Measurements from ENCODE around the gene PVALB.

PVALB gene

DNA sequence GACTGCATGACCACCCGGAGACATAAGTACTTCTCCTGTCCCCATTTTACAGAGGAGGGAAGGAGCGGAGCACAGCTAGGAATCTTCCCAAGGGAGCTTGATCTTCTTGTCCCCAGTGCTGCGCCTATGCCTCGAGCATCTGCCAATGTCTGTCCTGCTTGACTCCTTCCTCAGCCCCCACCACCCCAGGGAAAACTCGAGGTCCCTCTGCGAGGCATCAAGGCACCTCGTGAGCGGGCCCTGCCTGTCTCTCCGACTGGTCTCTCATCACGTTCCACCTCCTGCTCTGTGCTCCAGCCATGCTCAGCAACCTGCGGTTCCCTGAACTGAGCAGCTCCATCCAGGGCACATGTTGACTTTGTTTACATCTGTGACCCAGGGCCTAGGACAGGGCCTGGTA lies 46.4 kb upstream of the PVALB start:
- Histone ChIP-seq H3K4me3 (ENCODE audit: low read depth, low read length) (no peak overlapping the region), H3K9me3 (ENCODE audit: control insufficient read depth, insufficient read depth, low read depth, low read length) (no peaks in the 10 kb centered on the region), H3K4me1 (ENCODE audit: control insufficient read depth, insufficient read depth, low read length) (no peaks in the 10 kb centered on the region), H3K27ac (ENCODE audit: extremely low read depth, low read depth, low read length) (no peak overlapping the region), H3K36me3 (ENCODE audit: control insufficient read depth in 2 of 2, insufficient read depth in 1 of 2, low read length in 2 of 2) (no peaks in the 10 kb centered on the region)
- POLR2A ChIA-PET: no interaction called here
- CTCF ChIA-PET: interaction anchor here (0.8 kb wide), 1 partner anchor 681 kb away, joined by 3 read pairs; no protein-coding TSS in a partner anchor
- TF ChIP-seq, protein P1, sequence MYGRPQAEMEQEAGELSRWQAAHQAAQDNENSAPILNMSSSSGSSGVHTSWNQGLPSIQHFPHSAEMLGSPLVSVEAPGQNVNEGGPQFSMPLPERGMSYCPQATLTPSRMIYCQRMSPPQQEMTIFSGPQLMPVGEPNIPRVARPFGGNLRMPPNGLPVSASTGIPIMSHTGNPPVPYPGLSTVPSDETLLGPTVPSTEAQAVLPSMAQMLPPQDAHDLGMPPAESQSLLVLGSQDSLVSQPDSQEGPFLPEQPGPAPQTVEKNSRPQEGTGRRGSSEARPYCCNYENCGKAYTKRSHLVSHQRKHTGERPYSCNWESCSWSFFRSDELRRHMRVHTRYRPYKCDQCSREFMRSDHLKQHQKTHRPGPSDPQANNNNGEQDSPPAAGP (tag by site-specific recombination; IDR thresholded peaks at IDR 0.05): no peak
- no peak for TF ChIP-seq PRDM1 (tag by site-specific recombination; IDR thresholded peaks at IDR 0.05)
- no peak for TF ChIP-seq ZBTB20 (tag by site-specific recombination; IDR thresholded peaks at IDR 0.05)
- no peak for TF ChIP-seq ZNF768 (tag by site-specific recombination; IDR thresholded peaks at IDR 0.05)
- TF ChIP-seq ZNF433 (tag by site-specific recombination; IDR thresholded peaks at IDR 0.05; ENCODE audit: low read depth): no peak
- TF ChIP-seq ZNF624 (tag by site-specific recombination; IDR thresholded peaks at IDR 0.05): no peak
- no peak for TF ChIP-seq ZNF211 (tag by site-specific recombination; IDR thresholded peaks at IDR 0.05; ENCODE audit: low read depth)
- TF ChIP-seq ZSCAN16 (tag by site-specific recombination; IDR thresholded peaks at IDR 0.05): no peak
- TF ChIP-seq ZNF658 (tag by site-specific recombination; IDR thresholded peaks at IDR 0.05): no peak
- TF ChIP-seq, protein P2, sequence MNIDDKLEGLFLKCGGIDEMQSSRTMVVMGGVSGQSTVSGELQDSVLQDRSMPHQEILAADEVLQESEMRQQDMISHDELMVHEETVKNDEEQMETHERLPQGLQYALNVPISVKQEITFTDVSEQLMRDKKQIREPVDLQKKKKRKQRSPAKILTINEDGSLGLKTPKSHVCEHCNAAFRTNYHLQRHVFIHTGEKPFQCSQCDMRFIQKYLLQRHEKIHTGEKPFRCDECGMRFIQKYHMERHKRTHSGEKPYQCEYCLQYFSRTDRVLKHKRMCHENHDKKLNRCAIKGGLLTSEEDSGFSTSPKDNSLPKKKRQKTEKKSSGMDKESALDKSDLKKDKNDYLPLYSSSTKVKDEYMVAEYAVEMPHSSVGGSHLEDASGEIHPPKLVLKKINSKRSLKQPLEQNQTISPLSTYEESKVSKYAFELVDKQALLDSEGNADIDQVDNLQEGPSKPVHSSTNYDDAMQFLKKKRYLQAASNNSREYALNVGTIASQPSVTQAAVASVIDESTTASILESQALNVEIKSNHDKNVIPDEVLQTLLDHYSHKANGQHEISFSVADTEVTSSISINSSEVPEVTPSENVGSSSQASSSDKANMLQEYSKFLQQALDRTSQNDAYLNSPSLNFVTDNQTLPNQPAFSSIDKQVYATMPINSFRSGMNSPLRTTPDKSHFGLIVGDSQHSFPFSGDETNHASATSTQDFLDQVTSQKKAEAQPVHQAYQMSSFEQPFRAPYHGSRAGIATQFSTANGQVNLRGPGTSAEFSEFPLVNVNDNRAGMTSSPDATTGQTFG (tag by site-specific recombination; IDR thresholded peaks at IDR 0.05; ENCODE audit: borderline replicate concordance): no peak
- no peak for TF ChIP-seq ZBTB1 (tag by site-specific recombination; IDR thresholded peaks at IDR 0.05)

DNA sequence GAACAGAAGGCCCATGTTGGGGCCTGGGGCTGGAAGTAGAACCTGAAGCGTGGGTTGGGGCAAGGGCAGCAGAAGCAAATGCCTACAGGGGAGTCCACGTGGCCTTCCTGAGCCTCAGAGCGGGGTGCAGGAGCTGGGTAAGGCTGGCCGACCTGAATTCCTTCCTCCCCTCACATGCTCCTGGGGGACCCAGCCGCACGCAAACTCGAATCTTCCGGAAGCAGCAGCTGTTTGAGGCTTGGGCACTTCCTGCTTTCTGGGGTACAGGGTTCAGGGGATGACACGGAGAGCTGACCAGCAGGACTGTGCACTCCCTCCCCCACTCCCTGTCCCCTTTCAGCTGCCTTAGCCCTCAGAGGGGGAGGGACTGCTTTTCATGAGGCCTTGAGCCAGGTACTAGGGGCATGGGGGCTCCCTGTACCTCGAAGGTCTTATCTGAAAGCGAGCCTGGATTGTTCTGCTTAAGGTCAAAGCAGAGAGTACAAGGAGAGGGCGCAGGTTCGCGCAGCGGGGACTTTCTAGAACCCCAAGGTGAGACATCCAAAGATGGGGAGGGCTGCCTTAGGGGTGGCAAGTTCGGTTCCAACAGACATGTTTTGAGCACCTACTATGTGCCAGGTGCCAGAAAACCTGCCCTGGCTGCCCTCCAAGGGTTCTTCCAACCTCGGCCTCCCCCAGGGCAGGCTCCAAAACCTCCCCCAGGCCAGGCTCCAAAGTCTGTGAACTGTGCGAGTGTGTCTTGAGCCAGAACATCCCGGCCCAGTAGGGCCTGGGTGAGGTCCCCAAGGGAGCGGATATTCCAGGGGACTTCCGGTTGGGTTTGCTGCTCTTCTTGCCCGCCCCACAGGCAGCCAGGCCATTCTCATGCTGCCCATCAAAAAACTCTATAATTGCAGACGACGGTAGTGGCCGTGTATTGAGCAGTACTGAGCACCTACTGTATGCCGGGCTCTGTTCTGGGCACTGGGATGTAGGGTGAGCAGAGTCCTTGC lies 45.7 kb upstream of the PVALB start:
- CTCF ChIA-PET: interaction anchor here (0.6 to 0.8 kb wide), 3 partner anchors 81 to 681 kb away, joined by 3 read pairs; no protein-coding TSS in a partner anchor
- no peak overlapping the region for H3K27ac ChIP-seq (ENCODE audit: extremely low read depth, low read depth, low read length)
- H3K36me3 ChIP-seq (ENCODE audit: control insufficient read depth in 2 of 2, insufficient read depth in 1 of 2, low read length in 2 of 2): no peaks in the 10 kb centered on the region
- H3K4me1 ChIP-seq (ENCODE audit: control insufficient read depth, insufficient read depth, low read length): no peaks in the 10 kb centered on the region
- POLR2A ChIA-PET: no interaction called here
- no peaks in the 10 kb centered on the region for H3K9me3 ChIP-seq (ENCODE audit: control insufficient read depth, insufficient read depth, low read depth, low read length)
- H3K4me3 ChIP-seq (ENCODE audit: low read depth, low read length): no peak overlapping the region
- TF ChIP-seq MYNN (tag by site-specific recombination; IDR thresholded peaks at IDR 0.05; ENCODE audit: borderline replicate concordance) (no peak), ZNF660 (tag by site-specific recombination; IDR thresholded peaks at IDR 0.05) (no peak), ZFP69B (tag by site-specific recombination; IDR thresholded peaks at IDR 0.05) (no peak), ZNF302 (tag by site-specific recombination; IDR thresholded peaks at IDR 0.05; ENCODE audit: low read depth) (no peak), HOXD13 (CRISPR knock-in tag; IDR thresholded peaks at IDR 0.05; ENCODE audit: borderline replicate concordance) (no peak), ZNF830 (tag by site-specific recombination; IDR thresholded peaks at IDR 0.05; ENCODE audit: low read depth) (no peak), ZNF433 (tag by site-specific recombination; IDR thresholded peaks at IDR 0.05; ENCODE audit: low read depth) (no peak), ZNF792 (tag by site-specific recombination; IDR thresholded peaks at IDR 0.05) (no peak), ZNF571 (tag by site-specific recombination; IDR thresholded peaks at IDR 0.05) (no peak), KLF8 (tag by site-specific recombination; IDR thresholded peaks at IDR 0.05) (no peak), ZNF843 (tag by site-specific recombination; IDR thresholded peaks at IDR 0.05) (no peak), KLF9 (tag by site-specific recombination; IDR thresholded peaks at IDR 0.05; ENCODE audit: low read depth) (no peak)
- TF ChIP-seq, protein P3, sequence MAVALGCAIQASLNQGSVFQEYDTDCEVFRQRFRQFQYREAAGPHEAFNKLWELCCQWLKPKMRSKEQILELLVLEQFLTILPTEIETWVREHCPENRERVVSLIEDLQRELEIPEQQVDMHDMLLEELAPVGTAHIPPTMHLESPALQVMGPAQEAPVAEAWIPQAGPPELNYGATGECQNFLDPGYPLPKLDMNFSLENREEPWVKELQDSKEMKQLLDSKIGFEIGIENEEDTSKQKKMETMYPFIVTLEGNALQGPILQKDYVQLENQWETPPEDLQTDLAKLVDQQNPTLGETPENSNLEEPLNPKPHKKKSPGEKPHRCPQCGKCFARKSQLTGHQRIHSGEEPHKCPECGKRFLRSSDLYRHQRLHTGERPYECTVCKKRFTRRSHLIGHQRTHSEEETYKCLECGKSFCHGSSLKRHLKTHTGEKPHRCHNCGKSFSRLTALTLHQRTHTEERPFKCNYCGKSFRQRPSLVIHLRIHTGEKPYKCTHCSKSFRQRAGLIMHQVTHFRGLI (tag by site-specific recombination; IDR thresholded peaks at IDR 0.05): no peak
- TF ChIP-seq, protein P4, sequence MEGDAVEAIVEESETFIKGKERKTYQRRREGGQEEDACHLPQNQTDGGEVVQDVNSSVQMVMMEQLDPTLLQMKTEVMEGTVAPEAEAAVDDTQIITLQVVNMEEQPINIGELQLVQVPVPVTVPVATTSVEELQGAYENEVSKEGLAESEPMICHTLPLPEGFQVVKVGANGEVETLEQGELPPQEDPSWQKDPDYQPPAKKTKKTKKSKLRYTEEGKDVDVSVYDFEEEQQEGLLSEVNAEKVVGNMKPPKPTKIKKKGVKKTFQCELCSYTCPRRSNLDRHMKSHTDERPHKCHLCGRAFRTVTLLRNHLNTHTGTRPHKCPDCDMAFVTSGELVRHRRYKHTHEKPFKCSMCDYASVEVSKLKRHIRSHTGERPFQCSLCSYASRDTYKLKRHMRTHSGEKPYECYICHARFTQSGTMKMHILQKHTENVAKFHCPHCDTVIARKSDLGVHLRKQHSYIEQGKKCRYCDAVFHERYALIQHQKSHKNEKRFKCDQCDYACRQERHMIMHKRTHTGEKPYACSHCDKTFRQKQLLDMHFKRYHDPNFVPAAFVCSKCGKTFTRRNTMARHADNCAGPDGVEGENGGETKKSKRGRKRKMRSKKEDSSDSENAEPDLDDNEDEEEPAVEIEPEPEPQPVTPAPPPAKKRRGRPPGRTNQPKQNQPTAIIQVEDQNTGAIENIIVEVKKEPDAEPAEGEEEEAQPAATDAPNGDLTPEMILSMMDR (tag by site-specific recombination; IDR thresholded peaks at IDR 0.05): no peak
- TF ChIP-seq, protein P5, sequence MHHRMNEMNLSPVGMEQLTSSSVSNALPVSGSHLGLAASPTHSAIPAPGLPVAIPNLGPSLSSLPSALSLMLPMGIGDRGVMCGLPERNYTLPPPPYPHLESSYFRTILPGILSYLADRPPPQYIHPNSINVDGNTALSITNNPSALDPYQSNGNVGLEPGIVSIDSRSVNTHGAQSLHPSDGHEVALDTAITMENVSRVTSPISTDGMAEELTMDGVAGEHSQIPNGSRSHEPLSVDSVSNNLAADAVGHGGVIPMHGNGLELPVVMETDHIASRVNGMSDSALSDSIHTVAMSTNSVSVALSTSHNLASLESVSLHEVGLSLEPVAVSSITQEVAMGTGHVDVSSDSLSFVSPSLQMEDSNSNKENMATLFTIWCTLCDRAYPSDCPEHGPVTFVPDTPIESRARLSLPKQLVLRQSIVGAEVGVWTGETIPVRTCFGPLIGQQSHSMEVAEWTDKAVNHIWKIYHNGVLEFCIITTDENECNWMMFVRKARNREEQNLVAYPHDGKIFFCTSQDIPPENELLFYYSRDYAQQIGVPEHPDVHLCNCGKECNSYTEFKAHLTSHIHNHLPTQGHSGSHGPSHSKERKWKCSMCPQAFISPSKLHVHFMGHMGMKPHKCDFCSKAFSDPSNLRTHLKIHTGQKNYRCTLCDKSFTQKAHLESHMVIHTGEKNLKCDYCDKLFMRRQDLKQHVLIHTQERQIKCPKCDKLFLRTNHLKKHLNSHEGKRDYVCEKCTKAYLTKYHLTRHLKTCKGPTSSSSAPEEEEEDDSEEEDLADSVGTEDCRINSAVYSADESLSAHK (tag by site-specific recombination; IDR thresholded peaks at IDR 0.05): no peak

All from HEK293 (cell line).